Glutamatergic neuron (in vitro differentiated cells): ENCODE data around the gene ARHGEF28. TPM values are rescaled to one million over a fixed set of nuclear protein-coding genes. Genes with fewer than 3 reads are reported as not detected.
A peak's percentile ranks its signal among the peaks of the same experiment; 100 is the strongest.

Experiments used
- DNase-seq: peaks from one replicate; pipeline ENCODE4 v3.0.0; 2022
- H3K27ac Mint-ChIP-seq: one replicate; pipeline ENCODE4 v1.8.0; 2020; ENCODE audit warnings: mild to moderate bottlenecking, mixed read lengths, inconsistent platforms; ENCODE audit not compliant: unreplicated experiment
- H3K27me3 Mint-ChIP-seq: one replicate; pipeline ENCODE4 v1.8.0; 2020; ENCODE audit warnings: mild to moderate bottlenecking, moderate library complexity, mixed read lengths, inconsistent platforms; ENCODE audit not compliant: unreplicated experiment
- H3K36me3 Mint-ChIP-seq: one replicate; pipeline ENCODE4 v1.8.0; 2020; ENCODE audit warnings: mild to moderate bottlenecking, mixed read lengths, inconsistent platforms; ENCODE audit not compliant: unreplicated experiment
- H3K4me1 Mint-ChIP-seq: one replicate; pipeline ENCODE4 v1.8.0; 2020; ENCODE audit warnings: mild to moderate bottlenecking, low read depth, mixed read lengths, inconsistent platforms; ENCODE audit not compliant: unreplicated experiment
- H3K4me3 Mint-ChIP-seq: one replicate; pipeline ENCODE4 v1.8.0; 2020; ENCODE audit warnings: mild to moderate bottlenecking, mixed read lengths, inconsistent platforms; ENCODE audit not compliant: unreplicated experiment
- H3K9me3 Mint-ChIP-seq: one replicate; pipeline ENCODE4 v1.8.0; 2020; ENCODE audit warnings: mild to moderate bottlenecking, moderate library complexity, mixed read lengths, inconsistent platforms; ENCODE audit not compliant: unreplicated experiment
- total RNA-seq: library from RNA; stranded (reverse); fragmentation: NEBNext Ultra II Directional; extraction: Animal tissue kit (Norgen Biotek cat#: 25700); gene quantifications from one replicate; pipeline ENCODE4 v1.2.1, GENCODE V29; 2021; ENCODE audit not compliant: unreplicated experiment
- TF ChIP-seq, protein P1 (sequence below): fragments of 200-600 bp; sonication (generic); IDR thresholded peaks from one replicate; pipeline ENCODE4 v1.5.0; 2021; ENCODE audit not compliant: partially characterized antibody, unreplicated experiment

ARHGEF28 gene
- total RNA-seq, 1 donor from 2014 or later = 0.47 TPM

DNA sequence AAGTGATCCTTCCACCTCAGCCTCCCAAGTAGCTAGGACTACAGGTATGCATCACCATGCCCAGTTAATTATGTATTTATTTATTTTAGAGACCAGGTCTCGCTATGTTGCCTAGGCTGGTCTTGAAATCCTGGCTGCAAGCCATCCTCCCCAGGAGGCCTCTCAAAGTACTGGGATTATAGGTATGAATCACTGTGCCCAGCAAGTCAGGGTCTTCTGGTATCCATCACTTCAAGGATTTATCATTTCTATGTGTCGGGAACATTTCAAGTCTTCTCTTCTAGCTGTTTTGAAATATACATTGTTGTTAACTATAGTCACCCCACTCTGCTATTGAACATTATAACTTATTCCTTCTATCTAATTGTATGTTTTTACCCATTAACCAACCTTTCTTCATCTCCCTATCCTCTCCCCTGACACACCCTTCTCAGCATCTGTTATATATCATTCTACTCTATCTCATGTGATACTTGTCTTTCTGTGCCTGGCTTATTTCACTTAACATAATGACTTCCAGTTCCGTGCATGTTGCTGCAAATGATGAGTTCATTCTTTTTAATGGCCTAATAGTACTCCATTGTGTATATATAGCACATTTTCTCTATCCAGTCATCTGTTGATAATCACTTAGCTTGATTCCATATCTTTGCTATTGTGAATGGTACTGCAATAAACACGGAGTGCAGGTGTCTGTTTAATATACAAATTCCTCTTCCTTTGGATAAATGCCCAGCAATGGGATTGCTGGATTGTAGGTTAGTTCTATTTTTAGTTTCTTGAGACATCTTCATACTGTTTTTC lies 34.1 kb upstream of the ARHGEF28 start:
- H3K4me3 Mint-ChIP-seq = no peak overlapping the region
- no peak overlapping the region for H3K27ac Mint-ChIP-seq

DNA sequence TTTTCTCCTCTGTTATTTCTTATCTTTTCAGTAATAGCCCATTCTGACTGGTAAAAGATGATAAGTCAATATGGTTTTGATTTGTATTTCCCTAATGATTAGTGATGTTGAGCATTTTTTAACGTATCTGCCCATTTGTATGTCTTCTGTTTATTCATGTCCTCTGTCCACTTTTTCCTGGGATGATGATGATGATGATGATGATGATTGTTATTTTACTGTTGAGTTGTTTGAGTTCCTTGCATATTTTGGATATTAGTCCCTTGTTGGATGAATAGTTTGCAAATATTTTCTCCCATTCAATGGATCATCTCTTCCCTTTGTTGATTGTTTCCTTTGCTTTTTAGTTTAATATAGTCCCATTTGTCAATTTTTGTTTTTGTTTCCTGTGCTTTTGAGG lies 33.4 kb upstream of the ARHGEF28 start:
- TF ChIP-seq, protein P1, sequence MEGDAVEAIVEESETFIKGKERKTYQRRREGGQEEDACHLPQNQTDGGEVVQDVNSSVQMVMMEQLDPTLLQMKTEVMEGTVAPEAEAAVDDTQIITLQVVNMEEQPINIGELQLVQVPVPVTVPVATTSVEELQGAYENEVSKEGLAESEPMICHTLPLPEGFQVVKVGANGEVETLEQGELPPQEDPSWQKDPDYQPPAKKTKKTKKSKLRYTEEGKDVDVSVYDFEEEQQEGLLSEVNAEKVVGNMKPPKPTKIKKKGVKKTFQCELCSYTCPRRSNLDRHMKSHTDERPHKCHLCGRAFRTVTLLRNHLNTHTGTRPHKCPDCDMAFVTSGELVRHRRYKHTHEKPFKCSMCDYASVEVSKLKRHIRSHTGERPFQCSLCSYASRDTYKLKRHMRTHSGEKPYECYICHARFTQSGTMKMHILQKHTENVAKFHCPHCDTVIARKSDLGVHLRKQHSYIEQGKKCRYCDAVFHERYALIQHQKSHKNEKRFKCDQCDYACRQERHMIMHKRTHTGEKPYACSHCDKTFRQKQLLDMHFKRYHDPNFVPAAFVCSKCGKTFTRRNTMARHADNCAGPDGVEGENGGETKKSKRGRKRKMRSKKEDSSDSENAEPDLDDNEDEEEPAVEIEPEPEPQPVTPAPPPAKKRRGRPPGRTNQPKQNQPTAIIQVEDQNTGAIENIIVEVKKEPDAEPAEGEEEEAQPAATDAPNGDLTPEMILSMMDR = no peak
- Mint-ChIP-seq H3K27ac (no peak overlapping the region), H3K4me1 (no peaks in the 10 kb centered on the region), H3K27me3 (no peaks in the 10 kb centered on the region), H3K4me3 (no peak overlapping the region), H3K36me3 (no peaks in the 10 kb centered on the region), H3K9me3 (no peaks in the 10 kb centered on the region)
- no peak for DNase-seq

More for the DNA sequence above, 34.1 kb upstream of the ARHGEF28 start:
- TF ChIP-seq, protein P1 = no peak
- Mint-ChIP-seq H3K4me1 (no peaks in the 10 kb centered on the region), H3K36me3 (no peaks in the 10 kb centered on the region), H3K27me3 (no peaks in the 10 kb centered on the region), H3K9me3 (no peaks in the 10 kb centered on the region)
- no peak for DNase-seq

DNA sequence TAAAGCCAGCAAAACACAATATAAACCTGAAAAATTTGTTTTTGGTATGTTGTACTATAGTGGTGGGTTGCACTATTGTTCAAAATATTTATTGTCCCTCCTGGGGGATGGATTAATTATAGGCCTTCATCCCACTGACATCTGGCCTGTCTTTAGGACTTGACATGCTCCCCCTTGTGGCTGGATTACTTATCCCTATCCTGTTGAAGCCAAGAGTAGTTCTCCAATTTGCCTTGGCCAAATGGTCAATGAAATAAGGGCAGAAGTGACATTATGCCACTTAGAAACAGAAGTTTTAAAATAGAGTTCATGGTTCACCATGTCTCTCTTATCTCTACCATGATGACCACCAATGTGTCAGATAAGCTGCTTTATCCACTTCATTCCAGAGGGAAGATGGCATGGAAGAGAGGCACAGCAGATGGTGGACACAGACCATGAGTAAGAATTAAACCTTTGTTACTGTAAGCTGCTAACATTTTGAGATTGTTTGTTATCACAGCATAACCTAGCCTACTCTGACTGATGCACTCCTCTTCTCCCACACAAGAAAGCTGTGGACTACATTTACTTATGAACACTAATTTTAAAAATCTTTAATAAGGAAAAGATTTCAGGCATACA lies 29.2 kb upstream of the ARHGEF28 start:
- DNase-seq = peak; percentile 19
- Mint-ChIP-seq H3K9me3 (no peaks in the 10 kb centered on the region), H3K36me3 (peaks cover 3% of the 10 kb centered on the region)

DNA sequence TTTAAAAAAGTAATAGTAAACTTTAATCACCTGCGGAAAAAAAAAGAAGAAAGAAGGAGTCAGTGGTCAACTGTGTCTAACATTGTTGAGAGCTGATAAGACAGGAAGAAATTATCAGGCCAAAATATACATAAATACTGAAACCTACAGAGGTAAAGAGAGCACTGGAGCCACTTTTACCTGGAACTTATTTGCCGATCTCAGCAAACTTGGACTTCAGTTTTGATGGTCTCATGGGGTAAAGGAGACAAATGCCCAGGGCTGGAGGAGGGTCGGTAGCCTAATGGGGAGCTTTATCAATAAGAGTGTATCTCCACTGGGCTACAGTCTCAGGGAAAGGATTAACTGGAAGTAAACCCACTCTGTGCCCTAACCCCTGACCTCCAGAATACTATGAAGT lies 26.6 kb upstream of the ARHGEF28 start:
- H3K4me1 Mint-ChIP-seq = no peaks in the 10 kb centered on the region
- no peak overlapping the region for H3K27ac Mint-ChIP-seq
- H3K36me3 Mint-ChIP-seq = peaks cover 7% of the 10 kb centered on the region
- DNase-seq = no peak
- no peaks in the 10 kb centered on the region for H3K9me3 Mint-ChIP-seq
- no peak overlapping the region for H3K4me3 Mint-ChIP-seq
- H3K27me3 Mint-ChIP-seq = no peaks in the 10 kb centered on the region
- TF ChIP-seq, protein P1 = no peak

More for the DNA sequence above, 29.2 kb upstream of the ARHGEF28 start:
- Mint-ChIP-seq H3K4me1 (no peaks in the 10 kb centered on the region), H3K27me3 (no peaks in the 10 kb centered on the region), H3K27ac (no peak overlapping the region), H3K4me3 (no peak overlapping the region)
- TF ChIP-seq, protein P1 = peak; percentile 81

DNA sequence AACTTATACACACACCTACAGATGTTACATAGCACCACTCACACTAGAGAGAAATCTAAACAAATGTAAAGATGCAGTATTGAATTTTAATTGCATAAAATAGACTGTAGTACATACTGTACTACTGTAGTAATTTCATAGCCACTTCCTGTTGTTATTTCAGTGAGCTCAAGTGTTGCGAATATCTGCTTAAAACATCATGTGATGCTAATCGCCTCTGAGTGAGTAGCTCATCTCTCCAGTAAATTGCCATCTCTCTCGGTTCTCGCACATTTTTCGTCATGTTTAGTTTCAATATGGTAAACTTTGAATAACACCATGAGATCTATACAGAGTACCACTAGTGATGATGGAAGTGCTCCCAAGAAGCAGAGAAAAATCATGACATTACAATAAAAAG lies 22.0 kb upstream of the ARHGEF28 start:
- Mint-ChIP-seq H3K36me3 (peaks cover 7% of the 10 kb centered on the region), H3K4me3 (no peak overlapping the region), H3K27ac (no peak overlapping the region), H3K27me3 (no peaks in the 10 kb centered on the region), H3K9me3 (no peaks in the 10 kb centered on the region), H3K4me1 (no peaks in the 10 kb centered on the region)
- no peak for DNase-seq
- TF ChIP-seq, protein P1 = no peak
